Gastrocnemius medialis (tissue), 4 donors: Measurements from ENCODE around the gene ATP6AP1. TPM values are rescaled to one million over a fixed set of nuclear protein-coding genes. Genes with fewer than 3 reads are reported as not detected.

Experiments used
- ATAC-seq, 2 donors: fragments of 150-250 bp; one replicate each; pipeline ENCODE4 v1.9.1; 2016
- DNase-seq, 2 donors: peaks; one replicate each; pipeline ENCODE4 v3.0.0-alpha.2; 2019
- H3K27ac ChIP-seq, 4 donors: fragments of 200-600 bp; sonication (generic); 1 replicate in 1 of 4; 2 replicates in 3 of 4; pipeline ENCODE4 v1.5.1; 2016 to 2018; ENCODE audit warnings: mild to moderate bottlenecking in 2 of 4, moderate library complexity in 1 of 4
- H3K27me3 ChIP-seq, 3 donors: fragments of 200-600 bp; sonication (generic) in 2 of 3; 1 replicate in 1 of 3; 2 replicates in 2 of 3; pipeline versions ENCODE4 v1.5.1 to v1.6.0; 2016 to 2019; ENCODE audit warnings: mild to moderate bottlenecking in 1 of 3, moderate library complexity in 1 of 3
- H3K36me3 ChIP-seq, 2 donors: fragments of 200-600 bp; sonication (generic) in 1 of 2; one replicate each; pipeline ENCODE4 v1.5.1; 2017 to 2018
- H3K4me1 ChIP-seq, 2 donors: fragments of 200-600 bp; sonication (generic) in 1 of 2; one replicate each; pipeline ENCODE4 v1.5.1; 2016 to 2017; ENCODE audit warnings: mild to moderate bottlenecking in 2 of 2
- H3K4me3 ChIP-seq, 4 donors: fragments of 200-600 bp; sonication (generic) in 3 of 4; 1 replicate in 1 of 4; 2 replicates in 3 of 4; pipeline ENCODE4 v1.5.1; 2016 to 2019; ENCODE audit warnings: mild to moderate bottlenecking in 2 of 4
- H3K9me3 ChIP-seq, 3 donors: fragments of 200-600 bp; sonication (generic) in 2 of 3; 1 replicate in 1 of 3; 2 replicates in 2 of 3; pipeline ENCODE4 v1.5.1; 2016 to 2019
- CTCF ChIP-seq, 5 experiments: fragments of 450-650 bp in 3 of 5; fragments of 200-600 bp in 2 of 5; sonication (generic) in 2 of 5; IDR thresholded peaks in 4 of 5; conservative IDR thresholded peaks in 1 of 5; 1 replicate in 4 of 5; 2 replicates in 1 of 5; pipeline ENCODE4 v1.5.1; 2016 to 2019; ENCODE audit warnings: antibody characterized with exemption in 5 of 5, mild to moderate bottlenecking in 3 of 5, moderate library complexity in 3 of 5
- POLR2A ChIP-seq, 2 donors: fragments of 450-650 bp; IDR thresholded peaks; one replicate each; pipeline ENCODE4 v1.6.1; 2017; ENCODE audit warnings: antibody characterized with exemption in 2 of 2, mild to moderate bottlenecking in 2 of 2, moderate library complexity in 2 of 2
- in situ Hi-C, 4 donors: fragments of 200-750 bp; cut with MboI; loops; one replicate each; pipeline versions ENCODE4 v1.15.0 to v1.8.0; 2017; ENCODE audit warnings: low sequenced_read_pairs in 4 of 4
- intact Hi-C: fragments of 100-400 bp; cut with DNase I; formaldehyde crosslinking; loops from one replicate; pipeline ENCODE4 v1.15.1; 2023; ENCODE audit warnings: low total_unique reads
- microRNA-seq, 2 donors: library from miRNA; unstranded; fragments of <30 nt; microRNA quantifications; one replicate each; pipeline ENCODE4, GENCODE V29; 2016; ENCODE audit warnings: borderline replicate concordance in 2 of 2
- total RNA-seq, 4 donors: library from RNA; depleted of rRNA; stranded (reverse); fragments of >200 nt; gene quantifications; one replicate each; pipeline versions ENCODE4 v1.1.0 to v1.2.3, GENCODE V29; 2016

ATP6AP1 gene
- total RNA-seq, 4 donors from 2014 or later: 16.7 to 37.8 (median 26.2) TPM

GRCh38 chrX:154483325-154483724 is 54.8 kb downstream of the ATP6AP1 start:
- no peak for TF ChIP-seq CTCF (IDR thresholded peaks at IDR 0.05 in 4 of 5, conservative IDR thresholded peaks at IDR 0.05 in 1 of 5)
- TF ChIP-seq POLR2A (IDR thresholded peaks at IDR 0.05): no peak
- Histone ChIP-seq H3K4me1 (peaks cover 17 to 28% of the 10 kb centered on the region in 2 donors), H3K27me3 (no peaks in the 10 kb centered on the region), H3K9me3 (no peaks in the 10 kb centered on the region), H3K36me3 (no peaks in the 10 kb centered on the region), H3K4me3 (no peak overlapping the region), H3K27ac (peak overlapping the region in 3 of 4 donors; percentile 81 to 91 (median 88))
- DNase-seq (no peak), ATAC-seq (no peak)
- intact Hi-C loops: no loop called here
- in situ Hi-C loops: no loop called here

DNA sequence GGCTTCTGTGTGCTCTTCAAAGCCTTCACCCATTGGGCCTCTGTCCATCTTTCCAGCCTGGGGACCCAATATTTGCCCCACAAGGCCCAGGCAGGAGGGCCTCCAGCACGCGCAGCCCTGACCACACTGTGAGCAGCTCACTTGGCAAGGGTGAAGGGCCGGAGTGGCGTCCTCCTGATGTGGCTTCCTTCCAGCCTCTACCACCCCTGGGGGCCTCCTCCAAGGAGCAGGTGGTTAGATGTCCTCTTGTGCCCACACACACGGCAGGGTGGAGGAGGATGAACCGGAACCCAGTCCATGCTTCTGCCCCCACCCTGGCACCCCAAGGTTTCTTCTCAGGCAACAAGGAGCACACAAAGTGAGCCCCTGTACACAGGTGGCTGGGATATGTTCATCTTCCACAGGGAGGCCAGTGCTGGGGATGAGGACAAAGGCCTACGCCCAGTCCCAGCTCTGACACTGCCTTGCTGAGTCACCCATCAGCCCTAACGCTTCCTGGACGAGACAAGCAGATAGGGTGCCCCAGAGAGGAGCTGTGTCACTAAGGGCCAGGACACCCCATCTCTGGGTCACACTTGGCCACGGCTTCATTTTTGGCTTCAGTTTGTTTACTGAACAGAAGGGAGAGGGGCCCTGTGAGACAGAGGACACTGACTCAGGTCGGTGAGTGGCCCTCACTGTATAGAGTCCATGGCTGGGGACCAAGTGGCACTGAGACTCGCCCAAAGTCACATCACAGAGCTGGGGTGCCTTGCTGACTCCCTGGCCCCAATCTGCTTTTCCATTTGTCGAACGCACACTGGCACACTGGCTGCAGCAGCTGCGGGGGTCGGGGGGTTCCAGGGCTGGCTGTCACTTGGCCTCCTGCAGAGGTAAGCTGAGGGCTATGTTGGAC is 56.0 kb downstream of the ATP6AP1 start:
- peak; percentile 14 to 52 for DNase-seq
- Histone ChIP-seq H3K9me3 (no peaks in the 10 kb centered on the region), H3K27ac (peak overlapping the region; percentile 81 to 91 (median 85)), H3K36me3 (no peaks in the 10 kb centered on the region), H3K4me3 (no peak overlapping the region), H3K4me1 (peaks cover 17 to 31% of the 10 kb centered on the region in 2 donors), H3K27me3 (no peaks in the 10 kb centered on the region)
- intact Hi-C loops (loop anchor here (5.0 kb wide), 2 partner anchors 72 to 87 kb away; partner anchors contain the start of genes RPL10 and TAFAZZIN), in situ Hi-C loops (no loop called here)
- TF ChIP-seq POLR2A (IDR thresholded peaks at IDR 0.05) (no peak), CTCF (IDR thresholded peaks at IDR 0.05 in 4 of 5, conservative IDR thresholded peaks at IDR 0.05 in 1 of 5) (no peak)
- ATAC-seq: peak; percentile 45 to 49

- H3K36me3 ChIP-seq: no peaks in the 10 kb centered on the region
- in situ Hi-C loops (no loop called here), intact Hi-C loops (loop anchor here (5.0 kb wide), 2 partner anchors 73 to 88 kb away; partner anchors contain the start of genes RPL10 and TAFAZZIN)
- peak in 1 of 2 donors; percentile 40 for ATAC-seq
- TF ChIP-seq CTCF (IDR thresholded peaks at IDR 0.05 in 4 of 5, conservative IDR thresholded peaks at IDR 0.05 in 1 of 5) (no peak), POLR2A (IDR thresholded peaks at IDR 0.05) (no peak)
- peak overlapping the region; percentile 81 to 91 (median 85) for H3K27ac ChIP-seq
- no peaks in the 10 kb centered on the region for H3K9me3 ChIP-seq
- H3K4me3 ChIP-seq: peak overlapping the region; percentile 55 to 67 (median 64)
- no peaks in the 10 kb centered on the region for H3K27me3 ChIP-seq
- H3K4me1 ChIP-seq: peaks cover 17 to 32% of the 10 kb centered on the region in 2 donors
- peak in 1 of 2 donors; percentile 60 for DNase-seq
Measured at GRCh38 chrX:154485150-154486051, 56.9 kb downstream of the ATP6AP1 start.

DNA sequence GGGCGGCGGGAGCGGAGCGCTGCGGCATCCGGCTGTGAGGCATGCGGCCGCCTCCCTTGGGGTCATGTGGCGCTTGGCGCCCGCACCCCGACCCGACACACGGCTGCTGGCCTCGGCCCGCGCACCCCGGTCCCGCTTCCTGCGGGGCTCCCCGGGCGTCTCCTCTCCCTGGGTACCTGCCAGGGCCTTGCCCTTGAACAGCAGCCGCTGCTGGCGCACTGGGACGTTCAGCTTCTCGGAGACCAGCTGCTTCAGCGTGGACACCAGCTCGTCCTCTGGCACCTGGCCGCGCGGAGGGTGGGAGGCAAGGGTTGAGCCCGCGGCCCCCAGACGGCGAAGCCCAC is 57.5 kb downstream of the ATP6AP1 start:
- H3K27ac ChIP-seq: peak overlapping the region; percentile 81 to 91 (median 85)
- peak overlapping the region; percentile 55 to 67 (median 64) for H3K4me3 ChIP-seq
- H3K9me3 ChIP-seq: no peaks in the 10 kb centered on the region
- peak; percentile 8 to 43 for DNase-seq
- H3K36me3 ChIP-seq: no peaks in the 10 kb centered on the region
- in situ Hi-C loops (no loop called here), intact Hi-C loops (loop anchor here (5.0 kb wide), 2 partner anchors 74 to 89 kb away; partner anchors contain the start of genes RPL10 and TAFAZZIN)
- TF ChIP-seq CTCF (IDR thresholded peaks at IDR 0.05 in 4 of 5, conservative IDR thresholded peaks at IDR 0.05 in 1 of 5) (no peak), POLR2A (IDR thresholded peaks at IDR 0.05) (no peak)
- ATAC-seq: peak; percentile 8 to 14
- H3K27me3 ChIP-seq: no peaks in the 10 kb centered on the region
- H3K4me1 ChIP-seq: peaks cover 17 to 32% of the 10 kb centered on the region in 2 donors

Small RNA genes within 50 kb of the gene (microRNA-seq; reads per million reads assigned to microRNA genes)
- gene MIR6858: 0 reads per million in 2 donors

Other genes with a start within 250 kb of the ATP6AP1 start
- not detected for gene OPN1MW, start 246.1 kb upstream of the ATP6AP1 start, total RNA-seq
- not detected for gene OPN1MW2, start 208.9 kb upstream of the ATP6AP1 start, total RNA-seq
- gene OPN1MW3, start 171.1 kb upstream of the ATP6AP1 start, total RNA-seq: not detected
- not detected for gene TEX28, start 133.6 kb upstream of the ATP6AP1 start, total RNA-seq
- gene TKTL1, start 132.9 kb upstream of the ATP6AP1 start, total RNA-seq: under 1 TPM in 3 of 4 donors, not detected in 1; 0.09 to 0.36 (median 0.10) TPM
- 100 to 1,000 TPM in 1 of 4 donors, 10 to 100 TPM in 3; 23.9 to 128 (median 88.9) TPM for gene FLNA, start 54.0 kb upstream of the ATP6AP1 start, total RNA-seq
- gene EMD, start 49.4 kb upstream of the ATP6AP1 start, total RNA-seq: 10 to 100 TPM; 36.2 to 61.5 (median 53.2) TPM
- 1,000 to 10,000 TPM; 3,899 to 6,066 (median 5,720) TPM for gene RPL10, start 30.3 kb upstream of the ATP6AP1 start, total RNA-seq
- gene DNASE1L1, start 19.4 kb upstream of the ATP6AP1 start, total RNA-seq: 100 to 1,000 TPM in 3 of 4 donors, 10 to 100 TPM in 1; 88.4 to 148 (median 116) TPM
- gene TAFAZZIN, start 17.1 kb upstream of the ATP6AP1 start, total RNA-seq: 10 to 100 TPM; 17.6 to 28.3 (median 20.1) TPM
- gene GDI1, start 8.5 kb downstream of the ATP6AP1 start, total RNA-seq: 10 to 100 TPM; 19.8 to 54.5 (median 39.0) TPM
- 10 to 100 TPM; 30.9 to 55.4 (median 45.3) TPM for gene FAM50A, start 15.5 kb downstream of the ATP6AP1 start, total RNA-seq
- gene PLXNA3, start 29.6 kb downstream of the ATP6AP1 start, total RNA-seq: 10 to 100 TPM in 1 of 4 donors, 1 to 10 TPM in 3; 1.2 to 10.7 (median 2.8) TPM
- gene LAGE3, start 50.6 kb downstream of the ATP6AP1 start, total RNA-seq: 10 to 100 TPM; 26.0 to 72.5 (median 29.3) TPM
- gene UBL4A, start 57.9 kb downstream of the ATP6AP1 start, total RNA-seq: 100 to 1,000 TPM in 1 of 4 donors, 10 to 100 TPM in 3; 54.6 to 116 (median 79.8) TPM
- 10 to 100 TPM; 11.8 to 33.3 (median 21.0) TPM for gene SLC10A3, start 62.0 kb downstream of the ATP6AP1 start, total RNA-seq
- gene FAM3A, start 87.6 kb downstream of the ATP6AP1 start, total RNA-seq: 10 to 100 TPM; 28.3 to 44.5 (median 37.8) TPM
- 10 to 100 TPM in 1 of 4 donors, 1 to 10 TPM in 3; 1.5 to 23.9 (median 7.6) TPM for gene G6PD, start 118.2 kb downstream of the ATP6AP1 start, total RNA-seq
- gene IKBKG, start 118.9 kb downstream of the ATP6AP1 start, total RNA-seq: 10 to 100 TPM in 3 of 4 donors, 1 to 10 TPM in 1; 8.8 to 17.5 (median 11.6) TPM
- gene CTAG1A, start 156.5 kb downstream of the ATP6AP1 start, total RNA-seq: not detected
- gene CTAG1B, start 190.6 kb downstream of the ATP6AP1 start, total RNA-seq: not detected
- gene CTAG2, start 224.9 kb downstream of the ATP6AP1 start, total RNA-seq: not detected